ENCODE measurements around the gene NR3C2. TPM values are rescaled to one million over a fixed set of nuclear protein-coding genes. Genes with fewer than 3 reads are reported as not detected.

Gene NR3C2
- total and polyA plus RNA-seq, 3 donors from 2014 or later = 17.6 to 28.1 (median 19.9) TPM

GRCh38 chr4:148253768-148254167 is 188.4 kb downstream of the NR3C2 start:
- no peaks in the 10 kb centered on the region for H3K27me3 ChIP-seq
- no peaks in the 10 kb centered on the region for H3K9me3 ChIP-seq
- no peak for DNase-seq
- H3K27ac ChIP-seq = no peak overlapping the region
- H3K36me3 ChIP-seq (ENCODE audit: low read depth, missing control alignments) = no peaks in the 10 kb centered on the region
- TF ChIP-seq CTCF (IDR thresholded peaks at IDR 0.05) (no peak), POLR2A (IDR thresholded peaks at IDR 0.05) (no peak)
- H3K4me1 ChIP-seq = no peaks in the 10 kb centered on the region
- WGBS, 2 donors = 88% methylated on average over 4 of the region's 4 CpGs
- no peak overlapping the region for H3K4me3 ChIP-seq
- intact Hi-C loops (cut with DNase I; ENCODE audit: low total_unique reads) = no loop called here

- Histone ChIP-seq H3K4me1 (no peaks in the 10 kb centered on the region), H3K27me3 (no peaks in the 10 kb centered on the region), H3K4me3 (no peak overlapping the region), H3K36me3 (ENCODE audit: low read depth, missing control alignments) (no peaks in the 10 kb centered on the region), H3K27ac (no peak overlapping the region), H3K9me3 (no peaks in the 10 kb centered on the region)
- intact Hi-C loops (cut with DNase I; ENCODE audit: low total_unique reads) = no loop called here
- TF ChIP-seq CTCF (IDR thresholded peaks at IDR 0.05) = no peak
- DNase-seq = no peak
- WGBS, 2 donors = 82 to 94% methylated on average over 4 of the region's 4 CpGs
These were observed 193.4 kb downstream of the NR3C2 start for GRCh38 chr4:148248824-148249223.

GRCh38 chr4:148245015-148245414 is 197.2 kb downstream of the NR3C2 start:
- intact Hi-C loops (cut with DNase I; ENCODE audit: low total_unique reads) = no loop called here
- TF ChIP-seq CTCF (IDR thresholded peaks at IDR 0.05) = no peak
- TF ChIP-seq POLR2A (IDR thresholded peaks at IDR 0.05) = no peak
- WGBS, 2 donors = 91 to 93% methylated on average over 3 of the region's 3 CpGs

GRCh38 chr4:148243837-148244236 is 198.4 kb downstream of the NR3C2 start:
- no peaks in the 10 kb centered on the region for H3K4me1 ChIP-seq
- H3K27ac ChIP-seq = no peak overlapping the region
- DNase-seq = no peak
- H3K27me3 ChIP-seq = no peaks in the 10 kb centered on the region
- H3K9me3 ChIP-seq = no peaks in the 10 kb centered on the region
- intact Hi-C loops (cut with DNase I; ENCODE audit: low total_unique reads) = no loop called here
- H3K4me3 ChIP-seq = no peak overlapping the region
- no peaks in the 10 kb centered on the region for H3K36me3 ChIP-seq (ENCODE audit: low read depth, missing control alignments)
- TF ChIP-seq POLR2A (IDR thresholded peaks at IDR 0.05) = no peak
- no peak for TF ChIP-seq CTCF (IDR thresholded peaks at IDR 0.05)
- 64 to 77% methylated on average over 6 of the region's 6 CpGs for WGBS, 2 donors

More at GRCh38 chr4:148245015-148245414, 197.2 kb downstream of the NR3C2 start:
- no peak overlapping the region for H3K27ac ChIP-seq
- no peaks in the 10 kb centered on the region for H3K4me1 ChIP-seq
- H3K27me3 ChIP-seq = no peaks in the 10 kb centered on the region
- no peak overlapping the region for H3K4me3 ChIP-seq
- no peaks in the 10 kb centered on the region for H3K36me3 ChIP-seq (ENCODE audit: low read depth, missing control alignments)
- DNase-seq = no peak
- H3K9me3 ChIP-seq = no peaks in the 10 kb centered on the region

- TF ChIP-seq CTCF (IDR thresholded peaks at IDR 0.05) = no peak
These were observed 202.0 kb downstream of the NR3C2 start for GRCh38 chr4:148240241-148240640.

More at GRCh38 chr4:148240241-148240640, 202.0 kb downstream of the NR3C2 start:
- no peak overlapping the region for H3K4me3 ChIP-seq
- DNase-seq = no peak
- H3K27me3 ChIP-seq = no peaks in the 10 kb centered on the region
- no peaks in the 10 kb centered on the region for H3K4me1 ChIP-seq
- no peaks in the 10 kb centered on the region for H3K36me3 ChIP-seq (ENCODE audit: low read depth, missing control alignments)
- no peak overlapping the region for H3K27ac ChIP-seq
- H3K9me3 ChIP-seq = no peaks in the 10 kb centered on the region
- WGBS, 2 donors = 95 to 96% methylated on average over 4 of the region's 4 CpGs
- intact Hi-C loops (cut with DNase I; ENCODE audit: low total_unique reads) = no loop called here

Measured in testis (tissue), 3 donors.